GM12873 (cell line): ENCODE measurements around the gene COL25A1.

Experiments used
- CTCF ChIP-seq: IDR thresholded peaks from 2 replicates; pipeline ENCODE4 v1.5.1; 2012; ENCODE audit warnings: low read depth, mild to moderate bottlenecking, moderate library complexity, low read length, control low read depth; ENCODE audit not compliant: insufficient read depth; ENCODE audit errors: missing control alignments

COL25A1 gene

GRCh38 chr4:109026588-109026987, 275.9 kb downstream of the COL25A1 start:
- TF ChIP-seq CTCF: no peak

GRCh38 chr4:109025471-109026076, 276.9 kb downstream of the COL25A1 start:
- TF ChIP-seq CTCF: no peak

- TF ChIP-seq CTCF: no peak
Observed at GRCh38 chr4:109022961-109023360, 279.5 kb downstream of the COL25A1 start.

- TF ChIP-seq CTCF: no peak
Observed at GRCh38 chr4:109020861-109021260, 281.6 kb downstream of the COL25A1 start.

- no peak for TF ChIP-seq CTCF
Observed at GRCh38 chr4:109016200-109016599, 286.3 kb downstream of the COL25A1 start.

GRCh38 chr4:109015413-109015810, 287.0 kb downstream of the COL25A1 start:
- no peak for TF ChIP-seq CTCF

- TF ChIP-seq CTCF: no peak
Observed at GRCh38 chr4:109014593-109015412, 287.7 kb downstream of the COL25A1 start.
